CD4-positive, alpha-beta memory T cell (primary cell): ENCODE data around the gene CKAP2L. TPM values are rescaled to one million over a fixed set of nuclear protein-coding genes. Genes with fewer than 3 reads are reported as not detected.

Experiments
- CTCF ChIA-PET: fragments of 350-600 bp; sonication (Branson Sonifier 250); formaldehyde crosslinking; loops from one replicate; lab custom pipeline; 2021; ENCODE audit warnings: inconsistent platforms; ENCODE audit not compliant: partially characterized antibody; lab: Charles Lee
- POLR2A ChIA-PET: fragments of 350-600 bp; sonication (Branson Sonifier 250); formaldehyde crosslinking; loops from one replicate; lab custom pipeline; 2021; ENCODE audit not compliant: partially characterized antibody; lab: Charles Lee
- DNase-seq, 5 donors: peaks; one replicate each; pipeline versions ENCODE4 v3.0.0 to v3.0.0-alpha.2; 2020 to 2022; ENCODE audit warnings: mixed read lengths in 1 of 5
- H3K27ac ChIP-seq: one replicate; pipeline ENCODE4 v1.7.0; 2013; ENCODE audit warnings: low read depth, low read length
- H3K27me3 ChIP-seq: 2 replicates; pipeline ENCODE4 v1.7.0; 2013; ENCODE audit warnings: mild to moderate bottlenecking, low read length, moderate library complexity; ENCODE audit not compliant: insufficient read depth
- H3K36me3 ChIP-seq: 2 replicates; pipeline ENCODE4 v1.7.0; 2013; ENCODE audit warnings: mild to moderate bottlenecking, low read length, moderate library complexity; ENCODE audit not compliant: insufficient read depth
- H3K4me1 ChIP-seq: 2 replicates; pipeline ENCODE4 v1.7.0; 2013; ENCODE audit warnings: mild to moderate bottlenecking, low read length, moderate library complexity; ENCODE audit not compliant: insufficient read depth
- H3K4me3 ChIP-seq, 2 donors: one replicate each; pipeline ENCODE4 v1.7.0; 2013; ENCODE audit warnings: low read length in 2 of 2, mild to moderate bottlenecking in 1 of 2
- H3K9me3 ChIP-seq, 2 donors: one replicate each; pipeline ENCODE4 v1.7.0; 2013; ENCODE audit warnings: low read length in 2 of 2, control low read depth in 1 of 2; ENCODE audit not compliant: control insufficient read depth in 1 of 2
- H3K27ac Mint-ChIP-seq, 7 donors: one replicate each; pipeline ENCODE4 v1.8.0; 2020 to 2021; ENCODE audit warnings: mixed read lengths in 7 of 7, mild to moderate bottlenecking in 6 of 7, inconsistent platforms in 3 of 7, moderate library complexity in 3 of 7
- H3K27me3 Mint-ChIP-seq, 2 donors: one replicate each; pipeline ENCODE4 v1.8.0; 2020 to 2021; ENCODE audit warnings: mixed read lengths in 2 of 2
- H3K36me3 Mint-ChIP-seq, 2 donors: one replicate each; pipeline ENCODE4 v1.8.0; 2020 to 2021; ENCODE audit warnings: mixed read lengths in 2 of 2, inconsistent platforms in 1 of 2, mild to moderate bottlenecking in 1 of 2
- H3K4me1 Mint-ChIP-seq, 4 donors: one replicate each; pipeline ENCODE4 v1.8.0; 2020 to 2021; ENCODE audit warnings: mixed read lengths in 4 of 4, mild to moderate bottlenecking in 1 of 4
- H3K4me3 Mint-ChIP-seq, 8 donors: one replicate each; pipeline ENCODE4 v1.8.0; 2020 to 2021; ENCODE audit warnings: mixed read lengths in 8 of 8, mild to moderate bottlenecking in 7 of 8, moderate library complexity in 6 of 8, inconsistent platforms in 3 of 8
- H3K9me3 Mint-ChIP-seq, 8 donors: one replicate each; pipeline ENCODE4 v1.8.0; 2020 to 2021; ENCODE audit warnings: mixed read lengths in 8 of 8, mild to moderate bottlenecking in 5 of 8, inconsistent platforms in 3 of 8, moderate library complexity in 1 of 8
- intact Hi-C: fragments of 100-400 bp; cut with micrococcal nuclease; formaldehyde crosslinking; loops from one replicate; pipeline ENCODE4 v1.15.1; 2023
- polyA plus RNA-seq, 2 donors: library from polyadenylated mRNA; unstranded; fragments of 300-500 nt; fragmentation: Illumina TruSeq; gene quantifications; one replicate each; pipeline ENCODE4 v1.2.3, GENCODE V29; 2021
- total RNA-seq, 2 experiments: library from RNA; stranded (reverse); gene quantifications; one replicate each; pipeline ENCODE4 v1.2.3, GENCODE V29; 2021

The CKAP2L gene
- total and polyA plus RNA-seq, 4 experiments from 2014 or later: 0.06 to 0.21 TPM; not detected in 2

- Histone ChIP-seq H3K27me3 (no peaks in the 10 kb centered on the region), H3K4me3 (no peak overlapping the region), H3K36me3 (no peaks in the 10 kb centered on the region), H3K27ac (no peak overlapping the region), H3K9me3 (no peaks in the 10 kb centered on the region), H3K4me1 (no peaks in the 10 kb centered on the region)
- Mint-ChIP-seq H3K36me3 (no peaks in the 10 kb centered on the region), H3K9me3 (peaks cover 0 to 4% (median 0%) of the 10 kb centered on the region in 8 donors), H3K27me3 (peaks cover 0 to 2% of the 10 kb centered on the region in 2 donors), H3K4me3 (no peak overlapping the region), H3K27ac (no peak overlapping the region), H3K4me1 (peaks cover 0 to 4% (median 4%) of the 10 kb centered on the region in 4 donors)
- intact Hi-C loops: no loop called here
- POLR2A ChIA-PET: no interaction called here
- CTCF ChIA-PET: interaction anchor here (0.7 kb wide), 1 partner anchor 623 kb away, joined by 3 read pairs; no protein-coding TSS in a partner anchor
- no peak for DNase-seq
These were observed 26.6 kb upstream of the CKAP2L start for GRCh38 chr2:112791019-112791418.

DNA sequence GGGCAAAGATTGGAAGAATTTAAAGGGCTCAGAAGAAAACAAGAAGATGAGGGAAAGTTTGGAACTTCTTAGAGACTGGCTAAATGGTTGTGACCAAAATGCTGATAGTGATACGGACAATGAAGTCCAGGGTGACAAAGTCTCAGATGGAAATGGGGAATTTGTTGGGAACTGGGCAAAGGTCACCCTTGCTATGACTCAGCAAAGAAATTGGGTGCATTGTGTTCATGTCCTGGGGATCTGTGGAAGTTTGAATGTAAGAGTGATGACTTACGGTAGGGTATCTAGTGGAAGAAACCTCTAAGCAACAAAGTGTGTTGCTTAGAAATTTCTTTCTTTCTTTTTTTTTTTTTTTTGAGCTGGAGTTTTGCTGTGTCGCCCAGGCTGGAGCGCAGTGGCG, 25.9 kb upstream of the CKAP2L start:
- Histone ChIP-seq H3K27ac (no peak overlapping the region), H3K9me3 (no peaks in the 10 kb centered on the region), H3K4me3 (no peak overlapping the region), H3K27me3 (no peaks in the 10 kb centered on the region), H3K4me1 (no peaks in the 10 kb centered on the region), H3K36me3 (no peaks in the 10 kb centered on the region)
- Mint-ChIP-seq H3K9me3 (peaks cover 0 to 4% (median 0%) of the 10 kb centered on the region in 8 donors), H3K4me3 (no peak overlapping the region), H3K4me1 (peaks cover 0 to 4% (median 4%) of the 10 kb centered on the region in 4 donors), H3K36me3 (no peaks in the 10 kb centered on the region), H3K27me3 (peaks cover 2 to 3% of the 10 kb centered on the region in 2 donors), H3K27ac (no peak overlapping the region)
- POLR2A ChIA-PET: no interaction called here
- no peak for DNase-seq
- CTCF ChIA-PET: no interaction called here
- intact Hi-C loops: no loop called here

- intact Hi-C loops: no loop called here
- DNase-seq: no peak
- no peaks in the 10 kb centered on the region for H3K9me3 ChIP-seq
- Mint-ChIP-seq H3K27ac (no peak overlapping the region), H3K36me3 (no peaks in the 10 kb centered on the region), H3K27me3 (peaks cover 3 to 8% of the 10 kb centered on the region in 2 donors), H3K4me3 (no peak overlapping the region), H3K9me3 (peaks cover 0 to 4% (median 0%) of the 10 kb centered on the region in 8 donors), H3K4me1 (peaks cover 0 to 5% (median 2%) of the 10 kb centered on the region in 4 donors)
- H3K27ac ChIP-seq: no peak overlapping the region
- H3K36me3 ChIP-seq: no peaks in the 10 kb centered on the region
- H3K4me1 ChIP-seq: no peaks in the 10 kb centered on the region
- H3K27me3 ChIP-seq: no peaks in the 10 kb centered on the region
- H3K4me3 ChIP-seq: no peak overlapping the region
- POLR2A ChIA-PET: no interaction called here
- CTCF ChIA-PET: interaction anchor here (1.2 kb wide), 2 partner anchors 40 to 96 kb away, joined by 3 to 4 read pairs; no protein-coding TSS in a partner anchor
These were observed 24.8 kb upstream of the CKAP2L start for GRCh38 chr2:112789186-112789585.

- H3K36me3 Mint-ChIP-seq: no peaks in the 10 kb centered on the region
These were observed 24.2 kb upstream of the CKAP2L start for GRCh38 chr2:112788653-112789052.

GRCh38 chr2:112787729-112788393, 23.5 kb upstream of the CKAP2L start:
- no peaks in the 10 kb centered on the region for H3K36me3 ChIP-seq
- POLR2A ChIA-PET: no interaction called here
- no peak overlapping the region for H3K4me3 ChIP-seq
- Mint-ChIP-seq H3K36me3 (no peaks in the 10 kb centered on the region), H3K27me3 (peaks cover 3 to 9% of the 10 kb centered on the region in 2 donors), H3K4me3 (no peak overlapping the region), H3K9me3 (peaks cover 0 to 2% (median 0%) of the 10 kb centered on the region in 8 donors), H3K4me1 (peaks cover 0 to 3% (median 0%) of the 10 kb centered on the region in 4 donors), H3K27ac (no peak overlapping the region)
- no peak overlapping the region for H3K27ac ChIP-seq
- no peaks in the 10 kb centered on the region for H3K27me3 ChIP-seq
- DNase-seq: no peak
- CTCF ChIA-PET: interaction anchor here (1.1 kb wide), 1 partner anchor 38 kb away, joined by 3 read pairs; no protein-coding TSS in a partner anchor
- H3K4me1 ChIP-seq: no peaks in the 10 kb centered on the region
- no peaks in the 10 kb centered on the region for H3K9me3 ChIP-seq
- intact Hi-C loops: no loop called here

More at GRCh38 chr2:112788653-112789052, 24.2 kb upstream of the CKAP2L start:
- Histone ChIP-seq H3K4me3 (no peak overlapping the region), H3K27me3 (no peaks in the 10 kb centered on the region), H3K27ac (no peak overlapping the region), H3K9me3 (no peaks in the 10 kb centered on the region), H3K4me1 (no peaks in the 10 kb centered on the region), H3K36me3 (no peaks in the 10 kb centered on the region)
- ChIA-PET POLR2A (no interaction called here), CTCF (interaction anchor here (1.2 kb wide), 2 partner anchors 39 to 97 kb away, joined by 3 to 4 read pairs; no protein-coding TSS in a partner anchor)
- Mint-ChIP-seq H3K9me3 (peaks cover 0 to 4% (median 0%) of the 10 kb centered on the region in 8 donors), H3K27me3 (peaks cover 3 to 9% of the 10 kb centered on the region in 2 donors), H3K4me1 (peaks cover 0 to 3% (median 0%) of the 10 kb centered on the region in 4 donors), H3K27ac (no peak overlapping the region), H3K4me3 (no peak overlapping the region)
- no peak for DNase-seq
- intact Hi-C loops: no loop called here

DNA sequence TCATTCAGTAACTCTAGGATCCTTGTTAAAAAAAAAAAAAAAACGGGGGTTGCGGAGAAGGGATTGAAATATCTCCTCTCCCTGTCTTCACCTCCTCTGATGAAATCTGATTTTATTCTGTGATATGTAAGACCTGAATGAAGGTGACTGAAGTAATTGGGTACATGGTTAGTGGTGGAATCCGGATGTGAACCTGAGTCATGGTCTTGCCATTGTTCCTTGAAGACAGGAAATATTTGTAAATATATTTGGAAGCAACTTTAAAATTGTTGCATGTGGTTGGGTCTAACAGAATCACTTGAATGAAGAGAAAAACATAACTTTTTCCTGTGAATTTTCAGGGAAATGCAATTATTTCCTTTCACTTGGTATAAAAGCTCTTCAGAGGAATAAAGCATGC, 22.9 kb upstream of the CKAP2L start:
- intact Hi-C loops: no loop called here
- Mint-ChIP-seq H3K36me3 (no peaks in the 10 kb centered on the region), H3K9me3 (peaks cover 0 to 1% (median 0%) of the 10 kb centered on the region in 8 donors), H3K27ac (no peak overlapping the region), H3K4me3 (no peak overlapping the region), H3K27me3 (peaks cover 3 to 9% of the 10 kb centered on the region in 2 donors), H3K4me1 (peaks cover 0 to 3% (median 0%) of the 10 kb centered on the region in 4 donors)
- H3K4me1 ChIP-seq: no peaks in the 10 kb centered on the region
- no peaks in the 10 kb centered on the region for H3K36me3 ChIP-seq
- no peaks in the 10 kb centered on the region for H3K27me3 ChIP-seq
- no peak for DNase-seq
- ChIA-PET POLR2A (no interaction called here), CTCF (interaction anchor here (1.1 kb wide), 1 partner anchor 38 kb away, joined by 3 read pairs; no protein-coding TSS in a partner anchor)
- H3K4me3 ChIP-seq: no peak overlapping the region
- no peak overlapping the region for H3K27ac ChIP-seq
- no peaks in the 10 kb centered on the region for H3K9me3 ChIP-seq
